Transverse colon (tissue), 4 donors: ENCODE measurements around the gene STAT5B. TPM values are rescaled to one million over a fixed set of nuclear protein-coding genes. Genes with fewer than 3 reads are reported as not detected.

Experiments used
- DNase-seq: peaks from one replicate; pipeline ENCODE4 v3.0.0-alpha.2; 2019
- H3K27ac ChIP-seq, 4 donors: fragments of 200-600 bp; sonication (generic); 2 replicates each; pipeline ENCODE4 v1.5.1; 2016 to 2018; ENCODE audit warnings: inconsistent platforms in 4 of 4
- H3K27me3 ChIP-seq: fragments of 200-600 bp; sonication (generic); 2 replicates; pipeline ENCODE4 v1.5.1; 2017; ENCODE audit warnings: inconsistent platforms
- H3K36me3 ChIP-seq, 4 donors: fragments of 200-600 bp; sonication (generic); 2 replicates each; pipeline ENCODE4 v1.5.1; 2017 to 2019; ENCODE audit warnings: inconsistent platforms in 4 of 4
- H3K4me1 ChIP-seq, 4 donors: fragments of 200-600 bp; sonication (generic); 2 replicates each; pipeline ENCODE4 v1.5.1; 2017 to 2020; ENCODE audit warnings: inconsistent platforms in 4 of 4
- H3K4me3 ChIP-seq, 4 donors: fragments of 200-600 bp; sonication (generic); 1 replicate in 1 of 4; 2 replicates in 3 of 4; pipeline versions ENCODE4 v1.5.1 to v1.6.1; 2017 to 2019; ENCODE audit warnings: inconsistent platforms in 4 of 4
- H3K9me3 ChIP-seq, 2 donors: fragments of 200-600 bp; sonication (generic); 2 replicates each; pipeline ENCODE4 v1.5.1; 2017 to 2019; ENCODE audit warnings: inconsistent platforms in 2 of 2
- EP300 ChIP-seq: sonication (generic); formaldehyde crosslinking; IDR thresholded peaks from one replicate; pipeline ENCODE4 v1.6.1; 2017; ENCODE audit warnings: antibody characterized with exemption, low read depth
- POLR2A ChIP-seq: fragments of 450-650 bp; IDR thresholded peaks from one replicate; pipeline ENCODE4 v1.6.1; 2016; ENCODE audit warnings: antibody characterized with exemption, mild to moderate bottlenecking, moderate library complexity
- POLR2AphosphoS5 ChIP-seq, 3 donors: sonication (generic); formaldehyde crosslinking; IDR thresholded peaks; one replicate each; pipeline ENCODE4 v1.6.1; 2016; ENCODE audit warnings: antibody characterized with exemption in 3 of 3
- WGBS, 2 donors: methylation state at CpG; one replicate each; pipeline ENCODE4 v1.1.5; 2018; ENCODE audit warnings: low coverage in 1 of 2; 5-methylcytosine and 5-hydroxymethylcytosine counted together
- in situ Hi-C, 4 donors: fragments of 200-750 bp; cut with MboI; loops; one replicate each; pipeline versions ENCODE4 v1.15.0 to v1.15.1; 2017; ENCODE audit warnings: low sequenced_read_pairs in 3 of 4, low pct_ligation_motif_present in 1 of 4, low pct_unique_long_range_greater_than_20kb in 1 of 4
- intact Hi-C: fragments of 100-400 bp; cut with DNase I; formaldehyde crosslinking; loops from one replicate; pipeline ENCODE4 v1.15.1; 2023; ENCODE audit warnings: low total_unique reads
- total RNA-seq, 4 donors: library from RNA; depleted of rRNA; stranded (reverse); fragments of >200 nt; gene quantifications; one replicate each; pipeline ENCODE4 v1.1.0, GENCODE V29; 2016
- TF ChIP-seq, protein P1 (sequence below), 5 experiments: fragments of 200-600 bp in 3 of 5; fragments of 450-650 bp in 2 of 5; sonication (generic) in 3 of 5; IDR thresholded peaks; 1 replicate in 2 of 5; 2 replicates in 3 of 5; pipeline ENCODE4 v1.5.1; 2016 to 2017; ENCODE audit warnings: antibody characterized with exemption in 5 of 5, inconsistent platforms in 3 of 5, mild to moderate bottlenecking in 2 of 5, moderate library complexity in 1 of 5

Gene STAT5B
- total RNA-seq, 4 donors from 2014 or later, result 51.3 to 151 (median 79.1) TPM

DNA sequence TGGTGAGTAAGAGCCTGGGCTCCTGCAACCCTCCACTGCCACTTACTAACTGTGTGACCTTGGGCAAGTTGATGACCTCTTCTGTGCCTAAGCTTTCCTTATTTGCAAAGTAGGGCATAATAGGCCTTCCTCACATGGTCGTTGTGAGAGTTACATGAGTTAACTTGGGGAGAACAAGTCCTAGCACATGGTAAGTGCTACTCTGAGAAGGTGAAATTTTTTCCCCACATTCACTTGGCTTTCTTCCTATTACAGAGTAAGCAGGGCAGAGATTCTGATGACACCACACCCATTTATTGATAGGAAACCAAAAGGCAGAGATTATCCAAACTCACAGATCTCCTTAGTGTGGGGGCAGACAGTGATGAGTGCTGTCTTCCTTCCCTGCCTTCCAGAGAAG, 96.9 kb downstream of the STAT5B start:
- 23% methylated on average over 1 of the region's 1 CpG; no CpG with 5 or more reads in 1 of the 2 donors for WGBS, 2 donors
- Histone ChIP-seq H3K4me1 (peaks cover 4 to 28% (median 22%) of the 10 kb centered on the region in 4 donors), H3K9me3 (no peaks in the 10 kb centered on the region), H3K36me3 (no peaks in the 10 kb centered on the region), H3K27me3 (peaks cover 34% of the 10 kb centered on the region), H3K4me3 (no peak overlapping the region), H3K27ac (no peak overlapping the region)
- DNase-seq, result no peak
- in situ Hi-C loops (no loop called here), intact Hi-C loops (no loop called here)
- TF ChIP-seq POLR2AphosphoS5 (IDR thresholded peaks at IDR 0.05), result no peak
- TF ChIP-seq EP300, result no peak
- TF ChIP-seq, protein P1, sequence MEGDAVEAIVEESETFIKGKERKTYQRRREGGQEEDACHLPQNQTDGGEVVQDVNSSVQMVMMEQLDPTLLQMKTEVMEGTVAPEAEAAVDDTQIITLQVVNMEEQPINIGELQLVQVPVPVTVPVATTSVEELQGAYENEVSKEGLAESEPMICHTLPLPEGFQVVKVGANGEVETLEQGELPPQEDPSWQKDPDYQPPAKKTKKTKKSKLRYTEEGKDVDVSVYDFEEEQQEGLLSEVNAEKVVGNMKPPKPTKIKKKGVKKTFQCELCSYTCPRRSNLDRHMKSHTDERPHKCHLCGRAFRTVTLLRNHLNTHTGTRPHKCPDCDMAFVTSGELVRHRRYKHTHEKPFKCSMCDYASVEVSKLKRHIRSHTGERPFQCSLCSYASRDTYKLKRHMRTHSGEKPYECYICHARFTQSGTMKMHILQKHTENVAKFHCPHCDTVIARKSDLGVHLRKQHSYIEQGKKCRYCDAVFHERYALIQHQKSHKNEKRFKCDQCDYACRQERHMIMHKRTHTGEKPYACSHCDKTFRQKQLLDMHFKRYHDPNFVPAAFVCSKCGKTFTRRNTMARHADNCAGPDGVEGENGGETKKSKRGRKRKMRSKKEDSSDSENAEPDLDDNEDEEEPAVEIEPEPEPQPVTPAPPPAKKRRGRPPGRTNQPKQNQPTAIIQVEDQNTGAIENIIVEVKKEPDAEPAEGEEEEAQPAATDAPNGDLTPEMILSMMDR (IDR thresholded peaks at IDR 0.05), result no peak
- TF ChIP-seq POLR2A, result no peak

DNA sequence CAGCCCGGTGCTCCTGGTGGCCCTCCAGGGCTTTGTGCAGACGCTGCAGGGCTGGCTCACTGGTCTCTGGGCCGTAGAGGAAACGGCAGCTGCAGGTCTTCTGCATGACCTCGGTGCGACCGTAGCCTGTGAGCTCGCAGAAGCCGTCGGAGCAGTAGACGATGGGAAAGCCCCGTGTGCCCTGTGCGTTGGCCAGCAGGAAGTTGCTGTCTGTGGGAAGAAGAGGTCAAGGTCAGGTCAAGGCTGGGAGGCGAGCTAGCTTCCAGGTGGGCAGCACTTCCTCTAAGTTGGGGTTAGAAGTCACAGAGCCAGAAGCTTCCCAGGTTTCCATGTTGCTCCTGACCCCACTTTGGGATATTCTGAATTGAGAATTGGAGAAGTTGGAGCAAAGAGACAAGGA, 97.4 kb downstream of the STAT5B start:
- H3K4me3 ChIP-seq, result no peak overlapping the region
- no peak for TF ChIP-seq EP300
- no peak for TF ChIP-seq POLR2A
- no peak for TF ChIP-seq POLR2AphosphoS5 (IDR thresholded peaks at IDR 0.05)
- TF ChIP-seq, protein P1 (IDR thresholded peaks at IDR 0.05), result no peak
- no peak overlapping the region for H3K27ac ChIP-seq
- H3K36me3 ChIP-seq, result no peaks in the 10 kb centered on the region
- intact Hi-C loops, result no loop called here
- in situ Hi-C loops, result no loop called here
- no peak for DNase-seq
- no peaks in the 10 kb centered on the region for H3K9me3 ChIP-seq
- H3K4me1 ChIP-seq, result peaks cover 3 to 25% (median 19%) of the 10 kb centered on the region in 4 donors
- WGBS, 2 donors, result 34% methylated on average over 14 of the region's 14 CpGs; no CpG with 5 or more reads in 1 of the 2 donors
- H3K27me3 ChIP-seq, result peaks cover 34% of the 10 kb centered on the region

- 88% methylated on average over 2 of the region's 2 CpGs; no CpG with 5 or more reads in 1 of the 2 donors for WGBS, 2 donors
- Histone ChIP-seq H3K4me3 (no peak overlapping the region), H3K27me3 (peaks cover 34% of the 10 kb centered on the region), H3K27ac (no peak overlapping the region), H3K9me3 (no peaks in the 10 kb centered on the region), H3K36me3 (no peaks in the 10 kb centered on the region), H3K4me1 (peaks cover 0 to 15% (median 14%) of the 10 kb centered on the region in 4 donors)
- TF ChIP-seq, protein P1 (IDR thresholded peaks at IDR 0.05), result no peak
- TF ChIP-seq POLR2AphosphoS5 (IDR thresholded peaks at IDR 0.05) (no peak), POLR2A (no peak), EP300 (no peak)
- DNase-seq, result no peak
- in situ Hi-C loops, result no loop called here
- intact Hi-C loops, result no loop called here
Measured at GRCh38 chr17:42177684-42178083, 98.5 kb downstream of the STAT5B start.

DNA sequence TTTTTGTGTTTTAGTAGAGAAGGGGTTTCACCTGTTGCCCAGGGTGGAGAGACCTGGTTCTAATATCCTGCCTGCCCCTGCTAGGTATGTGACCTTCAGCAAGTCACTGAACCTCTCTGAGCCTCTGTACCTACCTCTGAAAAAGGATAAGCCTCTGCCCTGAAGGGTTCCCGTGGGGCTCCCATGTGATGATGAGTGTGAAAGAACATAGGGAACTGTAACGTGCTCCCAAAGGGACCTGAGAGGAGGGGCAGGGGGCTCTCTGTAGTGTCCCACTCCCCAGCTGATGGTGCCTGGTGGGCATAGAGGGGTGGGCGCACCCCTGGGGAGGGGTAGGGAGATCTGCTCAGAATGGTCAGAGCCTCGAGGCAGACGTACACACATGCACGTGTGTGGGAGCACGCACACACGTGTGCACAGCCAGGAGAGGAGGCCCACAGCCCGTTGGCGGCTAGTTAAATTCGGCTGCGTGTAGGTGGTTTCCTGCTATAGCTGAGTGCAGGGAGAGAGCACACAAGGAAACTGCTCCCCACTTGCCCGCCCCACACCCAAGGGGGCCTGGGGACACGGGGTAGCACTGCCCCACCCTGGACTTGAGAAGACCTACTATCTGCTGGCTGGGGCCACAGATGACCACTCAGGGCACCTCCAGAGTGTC, 101.9 kb downstream of the STAT5B start:
- no peak overlapping the region for H3K27ac ChIP-seq
- H3K4me3 ChIP-seq, result no peak overlapping the region
- intact Hi-C loops, result no loop called here
- H3K4me1 ChIP-seq, result no peaks in the 10 kb centered on the region
- no peaks in the 10 kb centered on the region for H3K9me3 ChIP-seq
- no peaks in the 10 kb centered on the region for H3K36me3 ChIP-seq
- TF ChIP-seq POLR2AphosphoS5 (IDR thresholded peaks at IDR 0.05) (no peak), EP300 (no peak), POLR2A (no peak)
- TF ChIP-seq, protein P1 (IDR thresholded peaks at IDR 0.05), result no peak
- peaks cover 6% of the 10 kb centered on the region for H3K27me3 ChIP-seq
- 62% methylated on average over 14 of the region's 14 CpGs; no CpG with 5 or more reads in 1 of the 2 donors for WGBS, 2 donors
- no peak for DNase-seq
- in situ Hi-C loops, result no loop called here
